A549 (cell line): ENCODE results near the gene ATP5PO.

Source experiments
- EHMT2 ChIP-seq: fragments of 200-600 bp; sonication (generic); IDR thresholded peaks from 2 replicates; pipeline ENCODE4 v1.6.1; 2016; ENCODE audit warnings: antibody characterized with exemption, low read depth, mild to moderate bottlenecking, moderate library complexity
- HDAC2 ChIP-seq: fragments of 200-600 bp; sonication (generic); IDR thresholded peaks from 2 replicates; pipeline ENCODE4 v1.6.1; 2016
- NFE2L2 ChIP-seq: fragments of 150-350 bp; conservative IDR thresholded peaks from 2 replicates; pipeline ENCODE4 v1.6.1; 2014; ENCODE audit warnings: low read length
- POLR2A ChIP-seq: IDR thresholded peaks from 2 replicates; pipeline ENCODE4 v1.6.1; 2012; ENCODE audit warnings: mild to moderate bottlenecking, low read length
- TF ChIP-seq, protein P1 (sequence below): fragments of >200 bp; sonication (Bioruptor Twin); formaldehyde crosslinking; IDR thresholded peaks from 3 replicates; pipeline ENCODE4 v1.5.1; 2016
- TF ChIP-seq, protein P2 (sequence below): fragments of 150-350 bp; IDR thresholded peaks from 2 replicates; pipeline ENCODE4 v1.6.1; 2014; ENCODE audit warnings: low read depth, mild to moderate bottlenecking, low read length

DNA sequence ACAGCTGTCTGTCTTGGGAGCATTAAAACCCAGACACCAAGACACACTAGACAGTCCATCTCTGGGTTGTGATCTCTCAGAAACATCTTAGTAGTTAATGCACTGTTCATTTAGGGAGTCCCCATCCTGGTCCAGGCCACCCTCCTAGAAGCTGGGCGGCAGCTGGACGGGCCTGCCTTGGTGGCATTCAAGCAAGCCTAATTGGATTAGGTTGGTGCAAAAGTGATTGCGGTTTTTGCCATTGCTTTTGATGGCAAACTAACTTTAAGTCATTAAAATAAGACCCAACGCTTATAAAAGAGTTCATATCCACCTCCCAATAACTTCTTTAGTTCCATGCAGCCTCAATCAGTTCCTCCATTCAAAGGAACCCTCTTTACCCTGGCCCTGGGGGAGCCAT is 21.7 kb downstream of the ATP5PO start:
- TF ChIP-seq, protein P1, sequence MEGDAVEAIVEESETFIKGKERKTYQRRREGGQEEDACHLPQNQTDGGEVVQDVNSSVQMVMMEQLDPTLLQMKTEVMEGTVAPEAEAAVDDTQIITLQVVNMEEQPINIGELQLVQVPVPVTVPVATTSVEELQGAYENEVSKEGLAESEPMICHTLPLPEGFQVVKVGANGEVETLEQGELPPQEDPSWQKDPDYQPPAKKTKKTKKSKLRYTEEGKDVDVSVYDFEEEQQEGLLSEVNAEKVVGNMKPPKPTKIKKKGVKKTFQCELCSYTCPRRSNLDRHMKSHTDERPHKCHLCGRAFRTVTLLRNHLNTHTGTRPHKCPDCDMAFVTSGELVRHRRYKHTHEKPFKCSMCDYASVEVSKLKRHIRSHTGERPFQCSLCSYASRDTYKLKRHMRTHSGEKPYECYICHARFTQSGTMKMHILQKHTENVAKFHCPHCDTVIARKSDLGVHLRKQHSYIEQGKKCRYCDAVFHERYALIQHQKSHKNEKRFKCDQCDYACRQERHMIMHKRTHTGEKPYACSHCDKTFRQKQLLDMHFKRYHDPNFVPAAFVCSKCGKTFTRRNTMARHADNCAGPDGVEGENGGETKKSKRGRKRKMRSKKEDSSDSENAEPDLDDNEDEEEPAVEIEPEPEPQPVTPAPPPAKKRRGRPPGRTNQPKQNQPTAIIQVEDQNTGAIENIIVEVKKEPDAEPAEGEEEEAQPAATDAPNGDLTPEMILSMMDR = no peak
- no peak for TF ChIP-seq HDAC2
- TF ChIP-seq, protein P2, sequence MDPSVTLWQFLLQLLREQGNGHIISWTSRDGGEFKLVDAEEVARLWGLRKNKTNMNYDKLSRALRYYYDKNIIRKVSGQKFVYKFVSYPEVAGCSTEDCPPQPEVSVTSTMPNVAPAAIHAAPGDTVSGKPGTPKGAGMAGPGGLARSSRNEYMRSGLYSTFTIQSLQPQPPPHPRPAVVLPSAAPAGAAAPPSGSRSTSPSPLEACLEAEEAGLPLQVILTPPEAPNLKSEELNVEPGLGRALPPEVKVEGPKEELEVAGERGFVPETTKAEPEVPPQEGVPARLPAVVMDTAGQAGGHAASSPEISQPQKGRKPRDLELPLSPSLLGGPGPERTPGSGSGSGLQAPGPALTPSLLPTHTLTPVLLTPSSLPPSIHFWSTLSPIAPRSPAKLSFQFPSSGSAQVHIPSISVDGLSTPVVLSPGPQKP = no peak
- TF ChIP-seq EHMT2 = no peak
- TF ChIP-seq POLR2A = no peak
- no peak for TF ChIP-seq NFE2L2
